H9 (cell line): ENCODE data around the gene MSH4. TPM values are rescaled to one million over a fixed set of nuclear protein-coding genes. Genes with fewer than 3 reads are reported as not detected.
"Not testable (repeated sequence)": the region's sequence is repeated elsewhere in the genome, so short reads cannot be mapped to it uniquely, and the experiment has no call there.

Experiments
- DNase-seq: peaks from one replicate; pipeline ENCODE4 v3.0.0-alpha.2; 2017
- H2AFZ ChIP-seq: one replicate; pipeline ENCODE4 v1.6.1; 2013; ENCODE audit warnings: mild to moderate bottlenecking, low read length, control low read depth, moderate library complexity
- H2AK5ac ChIP-seq: 2 replicates; pipeline ENCODE4 v1.6.1; 2013; ENCODE audit warnings: low read length, control low read depth, mixed read lengths; ENCODE audit not compliant: insufficient read length
- H2BK120ac ChIP-seq: one replicate; pipeline ENCODE4 v1.6.1; 2013; ENCODE audit warnings: low read depth, mild to moderate bottlenecking, low read length, control low read depth, inconsistent platforms; ENCODE audit not compliant: poor library complexity, severe bottlenecking
- H2BK12ac ChIP-seq: 2 replicates; pipeline ENCODE4 v1.6.1; 2013; ENCODE audit warnings: low read length, control low read depth, mixed read lengths, low read depth; ENCODE audit not compliant: insufficient read length
- H2BK15ac ChIP-seq: 2 replicates; pipeline ENCODE4 v1.6.1; 2013; ENCODE audit warnings: low read depth, low read length, control low read depth
- H2BK20ac ChIP-seq: one replicate; pipeline ENCODE4 v1.6.1; 2013; ENCODE audit warnings: low read depth, mild to moderate bottlenecking, low read length, control low read depth, inconsistent platforms; ENCODE audit not compliant: poor library complexity, severe bottlenecking
- H2BK5ac ChIP-seq: 2 replicates; pipeline ENCODE4 v1.6.1; 2013; ENCODE audit warnings: low read length, control low read depth, mixed read lengths; ENCODE audit not compliant: insufficient read length
- H3K14ac ChIP-seq: 2 replicates; pipeline ENCODE4 v1.6.1; 2013; ENCODE audit warnings: low read length, control low read depth; ENCODE audit not compliant: insufficient read depth
- H3K18ac ChIP-seq: 2 replicates; pipeline ENCODE4 v1.6.1; 2013; ENCODE audit warnings: low read depth, mild to moderate bottlenecking, mixed read lengths, low read length, control low read depth; ENCODE audit not compliant: insufficient read length
- H3K23ac ChIP-seq: 2 replicates; pipeline ENCODE4 v1.6.1; 2013; ENCODE audit warnings: low read length, control low read depth, mixed read lengths, low read depth; ENCODE audit not compliant: insufficient read length
- H3K23me2 ChIP-seq: 2 replicates; pipeline ENCODE4 v1.6.1; 2013; ENCODE audit warnings: low read depth, mild to moderate bottlenecking, mixed read lengths, low read length, control low read depth; ENCODE audit not compliant: insufficient read length, poor library complexity, severe bottlenecking
- H3K27ac ChIP-seq: 2 replicates; pipeline ENCODE4 v1.5.1; 2013; ENCODE audit warnings: low read length, control low read depth, mixed read lengths, low read depth; ENCODE audit not compliant: insufficient read length
- H3K27me3 ChIP-seq: 2 replicates; pipeline ENCODE4 v1.6.1; 2013; ENCODE audit warnings: low read length, control low read depth, inconsistent platforms; ENCODE audit not compliant: insufficient read depth
- H3K4ac ChIP-seq: 2 replicates; pipeline ENCODE4 v1.6.1; 2013; ENCODE audit warnings: low read depth, mild to moderate bottlenecking, control low read depth, inconsistent platforms, low read length, moderate library complexity
- H3K4me1 ChIP-seq: 2 replicates; pipeline ENCODE4 v1.6.1; 2013; ENCODE audit warnings: low read length, control low read depth, inconsistent platforms; ENCODE audit not compliant: insufficient read depth
- H3K4me2 ChIP-seq: 2 replicates; pipeline ENCODE4 v1.6.1; 2013; ENCODE audit warnings: low read length, control low read depth, mixed read lengths; ENCODE audit not compliant: insufficient read length, insufficient read depth
- H3K56ac ChIP-seq: 2 replicates; pipeline ENCODE4 v1.6.1; 2013; ENCODE audit warnings: low read depth, mild to moderate bottlenecking, mixed read lengths, low read length, control low read depth; ENCODE audit not compliant: insufficient read length
- H3K79me1 ChIP-seq: 2 replicates; pipeline ENCODE4 v1.6.1; 2013; ENCODE audit warnings: low read depth, mild to moderate bottlenecking, moderate library complexity, low read length, control low read depth, inconsistent platforms; ENCODE audit not compliant: insufficient read depth, poor library complexity, severe bottlenecking
- H3K79me2 ChIP-seq: 2 replicates; pipeline ENCODE4 v1.6.1; 2013; ENCODE audit warnings: low read length, control low read depth, inconsistent platforms; ENCODE audit not compliant: insufficient read depth
- H3K9ac ChIP-seq: 2 replicates; pipeline ENCODE4 v1.6.1; 2013; ENCODE audit warnings: low read length, control low read depth, mixed read lengths; ENCODE audit not compliant: insufficient read length; ENCODE audit errors: extremely low read depth
- H3K9me3 ChIP-seq: one replicate; pipeline ENCODE4 v1.6.1; 2013; ENCODE audit warnings: low read depth, low read length, inconsistent platforms; ENCODE audit not compliant: control insufficient read depth
- H3T11ph ChIP-seq: one replicate; pipeline ENCODE4 v1.6.1; 2013; ENCODE audit warnings: mild to moderate bottlenecking, low read length, control low read depth, inconsistent platforms
- H4K20me1 ChIP-seq: one replicate; pipeline ENCODE4 v1.6.1; 2013; ENCODE audit not compliant: control insufficient read depth, insufficient read length, insufficient read depth
- H4K5ac ChIP-seq: 2 replicates; pipeline ENCODE4 v1.6.1; 2013; ENCODE audit warnings: low read depth, mild to moderate bottlenecking, mixed read lengths, low read length, control low read depth; ENCODE audit not compliant: insufficient read length
- H4K8ac ChIP-seq: replicated peaks from 2 replicates; pipeline ENCODE4 v1.6.1; 2013; ENCODE audit warnings: low read length, control low read depth, mixed read lengths, low read depth; ENCODE audit not compliant: insufficient read length
- H4K91ac ChIP-seq: 2 replicates; pipeline ENCODE4 v1.6.1; 2013; ENCODE audit warnings: low read depth, mild to moderate bottlenecking, moderate library complexity, mixed read lengths, low read length, control low read depth; ENCODE audit not compliant: insufficient read length
- H3K27ac Mint-ChIP-seq, 3 experiments: 2 replicates in 2 of 3; 3 replicates in 1 of 3; pipeline ENCODE4 v1.8.0; 2020 to 2021; ENCODE audit warnings: mixed read lengths in 3 of 3, mild to moderate bottlenecking in 1 of 3, moderate library complexity in 1 of 3
- H3K27me3 Mint-ChIP-seq: 2 replicates; pipeline ENCODE4 v1.8.0; 2021; ENCODE audit warnings: low read depth, mild to moderate bottlenecking, moderate library complexity, mixed read lengths
- H3K36me3 Mint-ChIP-seq, 3 experiments: 2 replicates in 2 of 3; 3 replicates in 1 of 3; pipeline ENCODE4 v1.8.0; 2020 to 2021; ENCODE audit warnings: low read depth in 3 of 3, mixed read lengths in 3 of 3; ENCODE audit not compliant: insufficient read depth in 1 of 3
- H3K4me1 Mint-ChIP-seq, 2 experiments: 2 replicates each; pipeline ENCODE4 v1.8.0; 2020; ENCODE audit warnings: mixed read lengths in 2 of 2
- H3K4me3 Mint-ChIP-seq, 2 experiments: 2 replicates in 1 of 2; 3 replicates in 1 of 2; pipeline ENCODE4 v1.8.0; 2020 to 2021; ENCODE audit warnings: mild to moderate bottlenecking in 2 of 2, mixed read lengths in 2 of 2, moderate library complexity in 1 of 2
- H3K9me3 Mint-ChIP-seq, 2 experiments: 2 replicates in 1 of 2; 3 replicates in 1 of 2; pipeline ENCODE4 v1.8.0; 2020; ENCODE audit warnings: mild to moderate bottlenecking in 2 of 2, mixed read lengths in 2 of 2, moderate library complexity in 1 of 2
- WGBS: extraction: QIAGEN DNeasy Blood & Tissue Kit; methylation state at CpG from one replicate; pipeline ENCODE4 v1.1.7; 2013; ENCODE audit warnings: missing lambda C conversion rate, low lambda C conversion rate, mixed read lengths; ENCODE audit not compliant: insufficient read length; ENCODE audit errors: extremely low coverage; 5-methylcytosine and 5-hydroxymethylcytosine counted together
- total RNA-seq: library from RNA; stranded (reverse); gene quantifications from 2 replicates; pipeline ENCODE4 v1.2.1, GENCODE V29; 2021

Gene MSH4
- total RNA-seq, 1 experiment from 2014 or later = 0.63 TPM

DNA sequence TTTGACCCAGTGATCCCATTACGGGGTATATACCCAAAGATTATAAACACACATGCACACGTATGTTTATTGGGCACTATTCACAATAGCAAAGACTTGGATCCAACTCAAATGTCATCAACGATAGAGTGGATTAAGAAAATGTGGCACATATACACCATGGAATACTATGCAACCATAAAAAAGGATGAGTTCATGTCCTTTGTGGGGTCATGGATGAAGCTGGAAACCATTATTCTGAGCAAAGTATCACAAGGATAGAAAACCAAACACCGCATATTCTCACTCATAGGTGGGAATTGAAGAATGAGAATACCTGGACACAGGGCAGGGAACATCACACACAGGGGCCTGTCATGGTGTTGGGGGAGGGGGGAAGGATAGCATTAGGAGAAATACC is 12.8 kb upstream of the MSH4 start:
- not testable (repeated sequence) for H3T11ph ChIP-seq, H2BK120ac ChIP-seq, H4K5ac ChIP-seq, H2BK20ac ChIP-seq, H4K8ac ChIP-seq, H3K9me3 Mint-ChIP-seq, H3K4me1 ChIP-seq, H2AK5ac ChIP-seq, H3K4me3 Mint-ChIP-seq, H3K23ac ChIP-seq, H3K79me1 ChIP-seq, H4K91ac ChIP-seq, H3K27me3 ChIP-seq, H3K18ac ChIP-seq, H3K4ac ChIP-seq, H3K56ac ChIP-seq, H3K14ac ChIP-seq, H2BK5ac ChIP-seq, H3K27ac ChIP-seq, H3K9ac ChIP-seq, DNase-seq, H4K20me1 ChIP-seq, H3K9me3 ChIP-seq, H3K4me2 ChIP-seq, H2BK15ac ChIP-seq, H2BK12ac ChIP-seq, H2AFZ ChIP-seq, H3K27ac Mint-ChIP-seq
- Mint-ChIP-seq H3K4me1 (peaks cover 10 to 19% of the 10 kb centered on the region in 2 experiments), H3K36me3 (peaks cover 24 to 29% (median 26%) of the 10 kb centered on the region in 3 experiments), H3K27me3 (peaks cover 21% of the 10 kb centered on the region)
- no CpG with 5 or more reads among the region's 4 CpGs for WGBS
- Histone ChIP-seq H3K79me2 (peaks cover 24% of the 10 kb centered on the region; the same call in 1 of the 2 replicates), H3K23me2 (peaks cover 10% of the 10 kb centered on the region)
